ENCODE measurements around the gene ANKRD18B.

Gene ANKRD18B

DNA sequence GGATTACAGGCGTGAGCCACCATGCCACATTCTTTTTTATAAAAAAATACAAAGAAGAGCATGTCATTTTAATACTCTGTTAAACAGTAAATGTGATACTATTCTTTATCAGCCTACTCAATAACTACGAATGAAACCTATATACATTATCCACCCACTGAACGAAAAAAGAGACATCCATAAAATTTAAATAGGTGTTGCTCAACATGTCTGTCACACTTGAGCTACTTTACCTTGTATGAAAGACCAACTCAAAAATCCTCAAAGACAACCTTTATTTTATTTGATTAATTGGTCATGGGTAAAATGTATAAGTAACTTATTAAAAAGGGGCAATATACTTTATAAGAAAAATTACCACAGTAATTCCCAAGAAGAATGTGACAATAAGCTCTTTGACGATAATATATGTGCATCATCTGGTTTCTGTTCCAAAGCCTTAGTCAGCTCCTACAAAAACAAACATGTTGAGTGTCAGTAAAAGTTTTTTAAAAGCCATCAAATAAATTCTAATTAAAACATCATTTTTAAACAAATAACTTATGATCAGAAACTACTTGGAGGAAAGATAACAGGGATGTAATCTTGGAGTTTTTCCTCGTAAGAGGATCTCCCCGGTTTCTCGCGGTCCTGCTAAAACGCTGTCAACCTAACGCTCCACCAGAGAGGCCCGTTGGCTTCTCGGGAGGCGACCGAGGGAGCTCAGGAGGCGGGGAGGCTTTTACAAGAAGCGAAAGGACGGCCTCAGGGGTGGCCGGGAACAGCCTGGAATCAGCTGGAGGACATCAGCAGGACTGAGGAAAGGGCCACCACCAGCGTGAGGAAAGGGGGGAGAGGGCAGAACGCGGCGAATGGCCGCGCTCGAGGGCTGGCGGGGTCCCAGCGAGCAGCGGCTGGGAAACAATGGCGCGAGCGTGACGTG, 13.5 kb upstream of the ANKRD18B start:
- ChIA-PET POLR2A (interaction anchor here (0.8 to 1.3 kb wide), 5 partner anchors 9 to 220 kb away, joined by 3 to 19 read pairs (median 7); partner anchors contain the start of genes ANKRD18B, NFX1 and NOL6), CTCF (interaction anchor here (0.6 to 1.9 kb wide), 8 partner anchors 8 to 136 kb away, joined by 3 to 11 read pairs (median 5); partner anchors contain the start of genes ANKRD18B and NOL6)
- Histone ChIP-seq H3K36me3 (ENCODE audit: control insufficient read depth in 2 of 2, insufficient read depth in 1 of 2, low read length in 2 of 2) (no peaks in the 10 kb centered on the region), H3K4me3 (ENCODE audit: low read depth, low read length) (peak overlapping the region; percentile 76), H3K4me1 (ENCODE audit: control insufficient read depth, insufficient read depth, low read length) (no peaks in the 10 kb centered on the region), H3K9me3 (ENCODE audit: control insufficient read depth, insufficient read depth, low read depth, low read length) (no peaks in the 10 kb centered on the region), H3K27ac (ENCODE audit: extremely low read depth, low read depth, low read length) (peak overlapping the region; percentile 91)
- TF ChIP-seq ZNF747 (tag by site-specific recombination; IDR thresholded peaks at IDR 0.05), result no peak
- TF ChIP-seq ZNF791 (tag by site-specific recombination; IDR thresholded peaks at IDR 0.05), result no peak
- TF ChIP-seq OSR2 (tag by site-specific recombination; IDR thresholded peaks at IDR 0.05), result 0 out of 2 replicates have a peak, but pooled peaks have one; percentile 7
- no peak; the same call in 1 of the 2 replicates for TF ChIP-seq HOXD13 (CRISPR knock-in tag; IDR thresholded peaks at IDR 0.05; ENCODE audit: borderline replicate concordance)
- TF ChIP-seq BCL11B (tag by site-specific recombination; IDR thresholded peaks at IDR 0.05; ENCODE audit: low read depth), result no peak
- TF ChIP-seq, protein P1, sequence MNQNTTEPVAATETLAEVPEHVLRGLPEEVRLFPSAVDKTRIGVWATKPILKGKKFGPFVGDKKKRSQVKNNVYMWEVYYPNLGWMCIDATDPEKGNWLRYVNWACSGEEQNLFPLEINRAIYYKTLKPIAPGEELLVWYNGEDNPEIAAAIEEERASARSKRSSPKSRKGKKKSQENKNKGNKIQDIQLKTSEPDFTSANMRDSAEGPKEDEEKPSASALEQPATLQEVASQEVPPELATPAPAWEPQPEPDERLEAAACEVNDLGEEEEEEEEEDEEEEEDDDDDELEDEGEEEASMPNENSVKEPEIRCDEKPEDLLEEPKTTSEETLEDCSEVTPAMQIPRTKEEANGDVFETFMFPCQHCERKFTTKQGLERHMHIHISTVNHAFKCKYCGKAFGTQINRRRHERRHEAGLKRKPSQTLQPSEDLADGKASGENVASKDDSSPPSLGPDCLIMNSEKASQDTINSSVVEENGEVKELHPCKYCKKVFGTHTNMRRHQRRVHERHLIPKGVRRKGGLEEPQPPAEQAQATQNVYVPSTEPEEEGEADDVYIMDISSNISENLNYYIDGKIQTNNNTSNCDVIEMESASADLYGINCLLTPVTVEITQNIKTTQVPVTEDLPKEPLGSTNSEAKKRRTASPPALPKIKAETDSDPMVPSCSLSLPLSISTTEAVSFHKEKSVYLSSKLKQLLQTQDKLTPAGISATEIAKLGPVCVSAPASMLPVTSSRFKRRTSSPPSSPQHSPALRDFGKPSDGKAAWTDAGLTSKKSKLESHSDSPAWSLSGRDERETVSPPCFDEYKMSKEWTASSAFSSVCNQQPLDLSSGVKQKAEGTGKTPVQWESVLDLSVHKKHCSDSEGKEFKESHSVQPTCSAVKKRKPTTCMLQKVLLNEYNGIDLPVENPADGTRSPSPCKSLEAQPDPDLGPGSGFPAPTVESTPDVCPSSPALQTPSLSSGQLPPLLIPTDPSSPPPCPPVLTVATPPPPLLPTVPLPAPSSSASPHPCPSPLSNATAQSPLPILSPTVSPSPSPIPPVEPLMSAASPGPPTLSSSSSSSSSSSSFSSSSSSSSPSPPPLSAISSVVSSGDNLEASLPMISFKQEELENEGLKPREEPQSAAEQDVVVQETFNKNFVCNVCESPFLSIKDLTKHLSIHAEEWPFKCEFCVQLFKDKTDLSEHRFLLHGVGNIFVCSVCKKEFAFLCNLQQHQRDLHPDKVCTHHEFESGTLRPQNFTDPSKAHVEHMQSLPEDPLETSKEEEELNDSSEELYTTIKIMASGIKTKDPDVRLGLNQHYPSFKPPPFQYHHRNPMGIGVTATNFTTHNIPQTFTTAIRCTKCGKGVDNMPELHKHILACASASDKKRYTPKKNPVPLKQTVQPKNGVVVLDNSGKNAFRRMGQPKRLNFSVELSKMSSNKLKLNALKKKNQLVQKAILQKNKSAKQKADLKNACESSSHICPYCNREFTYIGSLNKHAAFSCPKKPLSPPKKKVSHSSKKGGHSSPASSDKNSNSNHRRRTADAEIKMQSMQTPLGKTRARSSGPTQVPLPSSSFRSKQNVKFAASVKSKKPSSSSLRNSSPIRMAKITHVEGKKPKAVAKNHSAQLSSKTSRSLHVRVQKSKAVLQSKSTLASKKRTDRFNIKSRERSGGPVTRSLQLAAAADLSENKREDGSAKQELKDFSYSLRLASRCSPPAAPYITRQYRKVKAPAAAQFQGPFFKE (tag by site-specific recombination; IDR thresholded peaks at IDR 0.05; ENCODE audit: borderline replicate concordance), result no peak
- TF ChIP-seq, protein P2, sequence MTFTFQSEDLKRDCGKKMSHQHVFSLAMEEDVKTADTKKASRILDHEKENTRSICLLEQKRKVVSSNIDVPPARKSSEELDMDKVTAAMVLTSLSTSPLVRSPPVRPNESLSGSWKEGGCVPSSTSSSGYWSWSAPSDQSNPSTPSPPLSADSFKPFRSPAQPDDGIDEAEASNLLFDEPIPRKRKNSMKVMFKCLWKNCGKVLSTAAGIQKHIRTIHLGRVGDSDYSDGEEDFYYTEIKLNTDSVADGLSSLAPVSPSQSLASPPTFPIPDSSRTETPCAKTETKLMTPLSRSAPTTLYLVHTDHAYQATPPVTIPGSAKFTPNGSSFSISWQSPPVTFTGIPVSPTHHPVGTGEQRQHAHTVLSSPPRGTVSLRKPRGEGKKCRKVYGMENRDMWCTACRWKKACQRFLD (tag by site-specific recombination; IDR thresholded peaks at IDR 0.05), result no peak
- TF ChIP-seq, protein P3, sequence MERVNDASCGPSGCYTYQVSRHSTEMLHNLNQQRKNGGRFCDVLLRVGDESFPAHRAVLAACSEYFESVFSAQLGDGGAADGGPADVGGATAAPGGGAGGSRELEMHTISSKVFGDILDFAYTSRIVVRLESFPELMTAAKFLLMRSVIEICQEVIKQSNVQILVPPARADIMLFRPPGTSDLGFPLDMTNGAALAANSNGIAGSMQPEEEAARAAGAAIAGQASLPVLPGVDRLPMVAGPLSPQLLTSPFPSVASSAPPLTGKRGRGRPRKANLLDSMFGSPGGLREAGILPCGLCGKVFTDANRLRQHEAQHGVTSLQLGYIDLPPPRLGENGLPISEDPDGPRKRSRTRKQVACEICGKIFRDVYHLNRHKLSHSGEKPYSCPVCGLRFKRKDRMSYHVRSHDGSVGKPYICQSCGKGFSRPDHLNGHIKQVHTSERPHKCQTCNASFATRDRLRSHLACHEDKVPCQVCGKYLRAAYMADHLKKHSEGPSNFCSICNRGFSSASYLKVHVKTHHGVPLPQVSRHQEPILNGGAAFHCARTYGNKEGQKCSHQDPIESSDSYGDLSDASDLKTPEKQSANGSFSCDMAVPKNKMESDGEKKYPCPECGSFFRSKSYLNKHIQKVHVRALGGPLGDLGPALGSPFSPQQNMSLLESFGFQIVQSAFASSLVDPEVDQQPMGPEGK (tag by site-specific recombination; IDR thresholded peaks at IDR 0.05), result no peak
- TF ChIP-seq IKZF3 (tag by site-specific recombination; IDR thresholded peaks at IDR 0.05), result peak; percentile 37; the same call in 1 of the 2 replicates
- no peak for TF ChIP-seq ZNF132 (tag by site-specific recombination; IDR thresholded peaks at IDR 0.05; ENCODE audit: borderline replicate concordance)
- no peak for TF ChIP-seq ZNF302 (tag by site-specific recombination; IDR thresholded peaks at IDR 0.05; ENCODE audit: low read depth)
- TF ChIP-seq YY2 (tag by site-specific recombination; IDR thresholded peaks at IDR 0.05), result no peak
- no peak for TF ChIP-seq ZFP41 (tag by site-specific recombination; IDR thresholded peaks at IDR 0.05; ENCODE audit: borderline replicate concordance)
- 0 out of 2 replicates have a peak, but pooled peaks have one; percentile 11 for TF ChIP-seq PRDM1 (tag by site-specific recombination; IDR thresholded peaks at IDR 0.05)
- TF ChIP-seq ZNF473 (tag by site-specific recombination; IDR thresholded peaks at IDR 0.05), result no peak
- TF ChIP-seq SP7 (tag by site-specific recombination; IDR thresholded peaks at IDR 0.05), result 0 out of 2 replicates have a peak, but pooled peaks have one; percentile 22
- TF ChIP-seq ZBTB17 (tag by site-specific recombination; IDR thresholded peaks at IDR 0.05), result 0 out of 2 replicates have a peak, but pooled peaks have one; percentile 40
- TF ChIP-seq ZNF529 (tag by site-specific recombination; IDR thresholded peaks at IDR 0.05; ENCODE audit: insufficient replicate concordance), result no peak
- no peak for TF ChIP-seq RBAK (tag by site-specific recombination; IDR thresholded peaks at IDR 0.05)
- TF ChIP-seq, protein P4, sequence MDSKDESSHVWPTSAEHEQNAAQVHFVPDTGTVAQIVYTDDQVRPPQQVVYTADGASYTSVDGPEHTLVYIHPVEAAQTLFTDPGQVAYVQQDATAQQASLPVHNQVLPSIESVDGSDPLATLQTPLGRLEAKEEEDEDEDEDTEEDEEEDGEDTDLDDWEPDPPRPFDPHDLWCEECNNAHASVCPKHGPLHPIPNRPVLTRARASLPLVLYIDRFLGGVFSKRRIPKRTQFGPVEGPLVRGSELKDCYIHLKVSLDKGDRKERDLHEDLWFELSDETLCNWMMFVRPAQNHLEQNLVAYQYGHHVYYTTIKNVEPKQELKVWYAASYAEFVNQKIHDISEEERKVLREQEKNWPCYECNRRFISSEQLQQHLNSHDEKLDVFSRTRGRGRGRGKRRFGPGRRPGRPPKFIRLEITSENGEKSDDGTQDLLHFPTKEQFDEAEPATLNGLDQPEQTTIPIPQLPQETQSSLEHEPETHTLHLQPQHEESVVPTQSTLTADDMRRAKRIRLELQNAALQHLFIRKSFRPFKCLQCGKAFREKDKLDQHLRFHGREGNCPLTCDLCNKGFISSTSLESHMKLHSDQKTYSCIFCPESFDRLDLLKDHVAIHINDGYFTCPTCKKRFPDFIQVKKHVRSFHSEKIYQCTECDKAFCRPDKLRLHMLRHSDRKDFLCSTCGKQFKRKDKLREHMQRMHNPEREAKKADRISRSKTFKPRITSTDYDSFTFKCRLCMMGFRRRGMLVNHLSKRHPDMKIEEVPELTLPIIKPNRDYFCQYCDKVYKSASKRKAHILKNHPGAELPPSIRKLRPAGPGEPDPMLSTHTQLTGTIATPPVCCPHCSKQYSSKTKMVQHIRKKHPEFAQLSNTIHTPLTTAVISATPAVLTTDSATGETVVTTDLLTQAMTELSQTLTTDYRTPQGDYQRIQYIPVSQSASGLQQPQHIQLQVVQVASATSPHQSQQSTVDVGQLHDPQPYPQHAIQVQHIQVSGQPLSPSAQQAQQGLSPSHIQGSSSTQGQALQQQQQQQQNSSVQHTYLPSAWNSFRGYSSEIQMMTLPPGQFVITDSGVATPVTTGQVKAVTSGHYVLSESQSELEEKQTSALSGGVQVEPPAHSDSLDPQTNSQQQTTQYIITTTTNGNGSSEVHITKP (tag by site-specific recombination; IDR thresholded peaks at IDR 0.05), result no peak
- no peak for TF ChIP-seq ZFP69B (tag by site-specific recombination; IDR thresholded peaks at IDR 0.05)
- TF ChIP-seq HOXA7 (CRISPR knock-in tag; IDR thresholded peaks at IDR 0.05; ENCODE audit: borderline replicate concordance), result no peak
- no peak for TF ChIP-seq ZNF19 (tag by site-specific recombination; IDR thresholded peaks at IDR 0.05; ENCODE audit: low read depth)
- TF ChIP-seq ZNF626 (tag by site-specific recombination; IDR thresholded peaks at IDR 0.05), result no peak

All from HEK293 (cell line).